ENCODE measurements around the gene SLC4A1AP.

SLC4A1AP gene

DNA sequence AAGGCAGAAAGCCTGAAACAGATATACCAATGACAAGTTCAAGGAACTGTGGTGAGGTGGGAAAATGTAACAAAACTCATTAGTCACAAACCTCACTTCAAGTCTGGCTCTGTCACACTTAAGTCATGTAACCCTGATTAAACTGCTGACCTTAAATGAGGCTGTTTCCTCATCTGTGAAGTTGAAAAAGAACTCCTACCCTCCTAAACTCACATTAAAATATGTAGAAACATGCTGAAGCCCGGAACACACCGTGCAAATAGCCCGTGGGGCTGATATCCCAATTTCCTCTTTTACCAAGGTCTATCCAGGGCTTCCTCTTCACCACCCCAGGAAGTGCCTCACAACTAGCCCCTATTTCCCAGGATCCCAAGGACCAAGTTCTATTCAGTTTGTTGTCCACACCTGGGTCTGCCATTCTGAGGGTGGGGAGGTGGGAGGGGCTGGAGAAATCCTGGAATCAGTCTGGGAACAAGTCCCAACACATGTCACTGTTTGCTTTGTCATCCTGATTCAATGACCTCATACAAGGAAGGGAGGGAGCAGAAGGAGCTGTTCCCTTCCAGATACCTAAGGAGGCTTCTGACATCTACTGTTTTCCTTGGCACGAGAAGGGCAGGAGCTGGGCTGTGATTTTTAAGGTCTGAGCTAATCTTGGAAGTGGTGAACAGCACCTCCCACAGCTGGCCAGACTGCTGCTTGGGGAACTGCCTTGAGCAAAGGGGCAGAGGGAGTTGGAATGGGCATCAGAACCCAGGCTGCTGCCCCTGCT, 42.3 kb downstream of the SLC4A1AP start:
- DNase-seq: no peak

DNA sequence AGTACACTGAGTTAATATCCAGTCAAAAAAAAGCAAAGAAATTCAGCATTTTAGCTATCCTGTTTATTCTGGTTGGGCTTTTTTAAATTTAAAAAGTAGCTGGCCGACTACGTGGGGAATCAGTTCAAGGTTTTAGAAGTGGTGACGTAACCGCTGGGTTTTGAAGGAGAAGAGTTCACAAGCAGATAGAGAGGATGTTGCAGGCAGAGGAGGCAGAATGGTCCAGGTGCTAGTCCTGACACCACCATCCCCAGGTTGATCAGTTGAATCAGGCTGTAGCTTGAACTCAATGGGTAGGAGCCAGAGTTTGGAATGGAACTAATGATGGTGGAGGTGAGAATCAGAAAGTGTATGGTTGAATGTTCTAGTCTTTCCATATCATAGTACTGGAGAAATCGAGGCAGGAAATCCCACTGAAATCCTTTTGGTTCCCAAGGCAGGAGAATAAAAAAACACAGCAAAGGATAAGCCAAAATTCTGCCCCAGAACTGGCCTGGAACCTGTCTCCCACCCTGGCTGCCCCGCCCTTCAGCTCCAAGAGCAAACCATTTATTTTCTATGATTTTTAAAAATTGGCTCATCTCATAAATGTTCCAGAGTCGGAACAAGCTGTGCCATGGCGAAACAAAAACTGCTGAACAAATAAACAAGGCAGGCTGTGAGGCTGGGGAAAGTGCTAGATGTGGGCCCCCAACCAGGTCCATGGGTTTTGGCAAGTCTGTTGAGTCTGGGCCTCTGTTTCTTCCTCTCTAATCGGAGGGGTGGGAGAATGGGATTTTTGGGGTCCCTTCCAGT, 44.0 kb downstream of the SLC4A1AP start:
- DNase-seq: no peak

DNA sequence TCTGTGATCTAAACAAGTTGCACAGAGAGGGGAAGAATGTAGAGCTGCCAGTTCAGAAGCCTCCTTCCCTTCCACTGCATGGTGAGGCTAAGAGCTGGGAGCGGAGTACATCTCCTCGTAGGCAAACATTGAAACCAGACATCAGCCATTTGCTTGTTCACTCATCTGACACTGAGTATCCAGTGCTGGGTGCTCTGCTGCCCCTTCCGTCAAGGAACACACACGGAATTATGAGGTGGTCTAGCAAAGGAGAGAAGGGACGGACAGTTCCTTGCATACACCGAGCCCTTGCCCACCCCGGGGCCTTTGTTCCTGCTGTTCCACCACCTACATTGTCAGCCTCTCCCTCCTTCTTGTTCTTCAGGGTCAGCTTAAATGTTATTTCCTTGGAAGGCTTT, 44.6 kb downstream of the SLC4A1AP start:
- no peak for DNase-seq

DNA sequence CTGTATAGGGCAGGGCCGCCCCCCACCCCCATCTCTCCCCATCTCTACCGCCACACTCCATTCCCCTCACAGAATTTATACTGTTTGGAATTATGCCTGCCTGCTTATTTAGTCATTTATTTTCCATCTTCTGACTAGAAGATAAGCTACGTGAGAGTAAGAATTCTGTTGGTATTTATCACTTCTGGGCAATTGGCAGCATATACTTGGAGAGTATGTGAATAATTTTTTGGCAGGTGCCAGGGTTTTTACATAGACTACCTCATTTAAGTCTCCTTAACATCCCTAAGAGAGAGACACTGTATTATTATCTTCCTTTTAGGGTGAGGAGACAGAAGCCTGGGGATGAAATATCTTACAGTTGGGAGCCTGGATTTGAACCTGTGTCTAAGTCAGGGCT, 45.0 kb downstream of the SLC4A1AP start:
- DNase-seq: no peak

GRCh38 chr2:27709326-27709725, 45.6 kb downstream of the SLC4A1AP start:
- no peak for DNase-seq

DNA sequence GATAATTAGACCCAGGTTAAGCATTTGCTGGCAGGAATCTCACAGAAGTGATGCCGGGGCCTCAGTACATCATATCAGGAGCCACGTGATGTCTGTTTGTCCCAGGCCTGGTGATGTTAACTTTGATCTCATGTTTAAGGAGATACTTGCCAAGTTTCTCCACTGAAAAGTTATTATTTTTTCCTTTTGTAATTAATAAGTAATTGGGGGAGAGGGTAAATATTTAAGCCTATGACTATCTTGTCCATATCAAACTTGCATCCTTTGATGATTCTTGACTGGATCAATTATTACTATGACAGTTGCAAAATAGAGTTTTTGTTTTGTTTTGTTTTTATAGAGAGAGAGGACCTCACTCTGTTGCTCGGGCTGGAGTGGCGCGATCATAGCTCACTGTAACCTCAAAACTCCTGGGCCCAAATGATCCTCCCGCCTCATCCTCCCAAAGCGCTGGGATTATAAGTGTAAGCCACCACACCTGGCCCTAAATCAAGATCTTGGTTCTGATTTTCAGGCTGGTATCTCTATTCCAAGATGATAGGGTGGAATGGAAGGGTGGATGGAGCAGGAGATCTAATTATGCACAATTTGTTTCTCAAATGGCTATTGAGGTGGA, 46.4 kb downstream of the SLC4A1AP start:
- no peak for DNase-seq

- DNase-seq: no peak
These were observed 47.1 kb downstream of the SLC4A1AP start for GRCh38 chr2:27710640-27711430.

DNA sequence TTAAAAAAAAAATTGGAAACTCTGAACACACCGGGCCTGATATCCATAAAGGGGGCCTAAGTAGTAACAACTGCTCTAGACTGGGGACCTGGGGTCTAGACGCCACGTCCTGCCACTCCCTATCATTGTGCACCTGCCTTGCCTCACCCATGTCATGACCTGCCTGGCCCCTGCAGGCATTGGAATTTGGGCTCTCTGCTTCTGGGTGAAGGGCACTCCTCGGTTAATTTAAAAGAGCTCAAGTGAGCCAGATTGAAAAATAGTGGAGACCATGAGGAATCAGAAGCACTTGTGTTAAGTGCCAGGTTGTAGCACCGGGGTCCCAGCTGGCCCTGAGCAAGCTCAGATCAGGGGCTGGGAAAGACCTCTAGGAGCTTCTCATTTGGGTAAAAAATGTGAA, 48.1 kb downstream of the SLC4A1AP start:
- no peak for DNase-seq

DNA sequence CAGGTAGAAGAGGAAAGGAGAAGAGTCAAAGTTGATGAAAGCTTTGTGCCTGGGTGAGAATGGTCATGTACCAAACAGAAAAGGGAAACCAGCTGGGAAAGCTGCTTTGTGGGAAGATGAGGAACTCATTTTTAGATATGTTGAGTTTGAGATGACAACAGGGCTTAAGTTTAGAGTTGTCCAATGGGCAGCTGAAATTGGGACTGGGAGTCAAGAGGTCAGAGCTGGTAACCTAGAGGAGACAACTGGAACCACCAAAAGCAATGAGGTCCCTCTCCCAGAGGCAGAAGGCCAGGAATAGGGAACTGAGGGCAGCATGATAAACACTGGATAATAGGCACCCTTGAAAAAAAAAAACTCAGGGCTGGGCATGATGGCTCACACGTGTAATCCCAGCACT, 48.8 kb downstream of the SLC4A1AP start:
- no peak for DNase-seq

- no peak for DNase-seq
These were observed 49.5 kb downstream of the SLC4A1AP start for GRCh38 chr2:27713201-27713600.

DNA sequence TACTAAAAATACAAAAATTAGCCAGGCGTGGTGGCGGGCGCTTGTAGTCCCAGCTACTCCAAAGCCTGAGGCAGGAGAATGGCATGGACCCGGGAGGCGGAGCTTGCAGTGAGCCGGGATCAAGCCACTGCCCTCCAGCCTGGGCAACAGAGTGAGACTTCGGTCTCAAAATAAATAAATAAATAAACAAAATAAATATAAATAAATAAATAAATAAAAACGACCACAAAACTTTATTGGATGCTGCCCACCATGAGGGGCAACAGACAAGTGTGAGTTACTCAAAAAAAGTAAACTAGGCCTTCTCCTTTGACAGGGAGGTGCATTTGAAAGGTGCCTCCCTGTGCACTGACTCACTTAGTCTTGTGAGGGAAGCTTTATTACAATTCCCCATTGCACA, 50.4 kb downstream of the SLC4A1AP start:
- DNase-seq: no peak

DNA sequence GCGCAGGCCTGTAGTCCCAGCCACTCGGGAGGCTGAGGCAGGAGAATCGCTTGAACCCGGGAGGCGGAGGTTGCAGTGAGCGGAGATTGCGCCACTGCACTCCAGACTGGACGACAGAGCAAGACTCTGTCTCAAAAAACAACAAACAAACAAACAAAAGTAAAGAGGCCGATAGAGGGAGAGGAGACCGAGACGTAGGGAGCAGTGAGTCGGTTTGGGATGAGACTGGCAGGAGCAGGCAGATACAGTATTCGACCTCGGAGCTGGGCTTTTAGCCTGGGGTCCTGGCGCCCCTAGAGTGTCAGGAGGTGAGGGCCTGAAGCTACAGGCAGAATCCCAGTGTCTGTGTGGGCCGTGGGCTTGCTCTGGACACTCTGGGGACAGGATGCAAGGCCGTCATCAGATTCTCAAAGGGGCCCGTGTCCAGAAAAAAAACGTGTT, 51.2 kb downstream of the SLC4A1AP start:
- no peak for DNase-seq

GRCh38 chr2:27715318-27716210, 51.9 kb downstream of the SLC4A1AP start:
- DNase-seq: no peak

GRCh38 chr2:27716301-27717069, 52.8 kb downstream of the SLC4A1AP start:
- DNase-seq: no peak

DNA sequence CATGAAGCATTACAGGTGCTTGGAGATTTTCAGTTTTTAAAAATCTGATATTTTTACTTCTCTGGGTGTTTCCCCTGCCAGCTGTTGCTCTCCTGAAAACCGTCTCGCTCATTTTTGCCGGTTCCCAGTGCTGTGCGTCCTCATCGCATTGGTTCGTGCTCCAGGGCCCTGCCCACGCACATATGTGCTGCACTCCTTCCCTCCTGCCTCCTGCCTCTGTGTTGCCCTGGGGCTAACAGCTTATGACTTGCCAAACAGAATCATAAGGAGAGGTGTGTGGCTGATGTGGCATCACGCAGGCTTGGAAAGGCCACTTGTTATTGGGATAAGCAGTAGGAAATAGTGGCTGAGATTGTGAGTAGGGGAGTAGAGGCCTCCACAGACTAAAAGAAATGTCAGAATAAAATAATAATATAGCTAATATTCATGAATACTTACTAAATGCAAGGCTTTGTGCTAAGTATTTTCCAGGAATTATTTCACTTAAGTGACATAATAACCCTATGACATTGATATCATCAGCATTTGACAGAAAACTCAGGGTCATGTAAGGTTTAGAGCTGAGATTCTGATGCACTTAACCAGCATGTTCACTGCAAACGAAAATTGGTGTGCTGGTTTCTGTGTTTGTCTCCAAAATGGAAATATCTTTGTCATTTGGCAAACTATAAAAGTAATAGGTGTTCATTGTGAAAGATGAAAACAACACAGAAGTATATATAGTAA, 53.5 kb downstream of the SLC4A1AP start:
- DNase-seq: no peak

- DNase-seq: no peak
These were observed 56.4 kb downstream of the SLC4A1AP start for GRCh38 chr2:27720004-27720551.

DNA sequence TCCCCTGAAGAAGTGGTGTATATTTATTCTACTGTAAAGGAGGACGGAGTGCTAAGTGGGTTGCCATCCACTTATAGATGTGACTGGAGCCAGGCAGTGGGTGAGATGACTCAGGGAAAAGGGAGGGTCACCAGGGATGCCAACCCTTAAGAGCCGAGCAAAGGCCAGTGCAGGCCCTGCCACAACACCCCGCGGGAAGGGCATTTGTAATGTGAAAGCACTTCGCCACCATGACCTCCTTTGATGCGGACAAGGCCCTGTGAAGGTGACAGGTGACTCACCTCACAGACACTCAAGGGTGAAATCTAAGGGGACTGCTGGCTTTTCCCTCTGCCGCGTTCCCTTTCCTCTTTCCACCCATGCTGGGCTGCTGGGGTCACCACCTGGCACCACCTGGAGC, 57.6 kb downstream of the SLC4A1AP start:
- DNase-seq: no peak

GRCh38 chr2:27721884-27722485, 58.3 kb downstream of the SLC4A1AP start:
- no peak for DNase-seq

- DNase-seq: no peak
These were observed 59.9 kb downstream of the SLC4A1AP start for GRCh38 chr2:27723372-27724144.

Measured in activated effector memory CD4-positive, alpha-beta T cell treated with Interleukin-2 at 50 U/mL for 16 hours (primary cell).